ENCODE measurements around the gene ATP1A2. TPM values are rescaled to one million over a fixed set of nuclear protein-coding genes. Genes with fewer than 3 reads are reported as not detected.
A peak's percentile ranks its signal among the peaks of the same experiment; 100 is the strongest.
"Not testable (repeated sequence)": the region's sequence is repeated elsewhere in the genome, so short reads cannot be mapped to it uniquely, and the experiment has no call there.

The ATP1A2 gene
- total and polyA plus RNA-seq, 7 donors, result 52.5 to 1,040 (median 523) TPM

DNA sequence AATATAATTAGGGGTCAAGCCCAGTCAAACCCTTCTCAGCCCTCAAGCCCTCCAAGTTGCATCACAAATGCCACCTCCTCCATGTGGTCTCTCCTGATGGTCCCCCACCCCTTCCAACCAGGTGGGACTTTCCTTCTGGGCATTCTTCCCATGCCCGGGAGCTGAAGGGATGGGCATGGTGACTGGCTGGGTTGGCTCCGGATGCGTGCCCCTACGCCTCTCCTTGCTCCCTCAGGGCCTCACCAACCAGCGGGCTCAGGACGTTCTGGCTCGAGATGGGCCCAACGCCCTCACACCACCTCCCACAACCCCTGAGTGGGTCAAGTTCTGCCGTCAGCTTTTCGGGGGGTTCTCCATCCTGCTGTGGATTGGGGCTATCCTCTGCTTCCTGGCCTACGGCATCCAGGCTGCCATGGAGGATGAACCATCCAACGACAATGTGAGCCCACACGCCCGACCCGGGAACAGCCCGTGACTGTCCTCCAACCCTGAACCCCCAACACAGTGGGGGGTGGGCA, 7.5 kb downstream of the ATP1A2 start:
- intact Hi-C loops (cut with DNase I), result no loop called here
- no peaks in the 10 kb centered on the region for H3K27me3 ChIP-seq (ENCODE audit: insufficient read depth in 3 of 3, low read length in 2 of 3)
- ATAC-seq (no peak), DNase-seq (no peak)
- 53 to 75% (median 60%) methylated on average over 16 of the region's 16 CpGs for WGBS, 3 donors
- H3K4me1 ChIP-seq, result peaks cover 89% of the 10 kb centered on the region
- H3K36me3 ChIP-seq (ENCODE audit: insufficient read depth in 1 of 2, low read depth in 1 of 2), result peaks cover 0 to 80% of the 10 kb centered on the region in 2 donors
- TF ChIP-seq, protein P1, sequence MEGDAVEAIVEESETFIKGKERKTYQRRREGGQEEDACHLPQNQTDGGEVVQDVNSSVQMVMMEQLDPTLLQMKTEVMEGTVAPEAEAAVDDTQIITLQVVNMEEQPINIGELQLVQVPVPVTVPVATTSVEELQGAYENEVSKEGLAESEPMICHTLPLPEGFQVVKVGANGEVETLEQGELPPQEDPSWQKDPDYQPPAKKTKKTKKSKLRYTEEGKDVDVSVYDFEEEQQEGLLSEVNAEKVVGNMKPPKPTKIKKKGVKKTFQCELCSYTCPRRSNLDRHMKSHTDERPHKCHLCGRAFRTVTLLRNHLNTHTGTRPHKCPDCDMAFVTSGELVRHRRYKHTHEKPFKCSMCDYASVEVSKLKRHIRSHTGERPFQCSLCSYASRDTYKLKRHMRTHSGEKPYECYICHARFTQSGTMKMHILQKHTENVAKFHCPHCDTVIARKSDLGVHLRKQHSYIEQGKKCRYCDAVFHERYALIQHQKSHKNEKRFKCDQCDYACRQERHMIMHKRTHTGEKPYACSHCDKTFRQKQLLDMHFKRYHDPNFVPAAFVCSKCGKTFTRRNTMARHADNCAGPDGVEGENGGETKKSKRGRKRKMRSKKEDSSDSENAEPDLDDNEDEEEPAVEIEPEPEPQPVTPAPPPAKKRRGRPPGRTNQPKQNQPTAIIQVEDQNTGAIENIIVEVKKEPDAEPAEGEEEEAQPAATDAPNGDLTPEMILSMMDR (IDR thresholded peaks at IDR 0.05), result no peak
- H3K9me3 ChIP-seq, result no peaks in the 10 kb centered on the region
- H3K27ac ChIP-seq, result peak overlapping the region; percentile 98
- H3K4me3 ChIP-seq, result peak overlapping the region; percentile 12

DNA sequence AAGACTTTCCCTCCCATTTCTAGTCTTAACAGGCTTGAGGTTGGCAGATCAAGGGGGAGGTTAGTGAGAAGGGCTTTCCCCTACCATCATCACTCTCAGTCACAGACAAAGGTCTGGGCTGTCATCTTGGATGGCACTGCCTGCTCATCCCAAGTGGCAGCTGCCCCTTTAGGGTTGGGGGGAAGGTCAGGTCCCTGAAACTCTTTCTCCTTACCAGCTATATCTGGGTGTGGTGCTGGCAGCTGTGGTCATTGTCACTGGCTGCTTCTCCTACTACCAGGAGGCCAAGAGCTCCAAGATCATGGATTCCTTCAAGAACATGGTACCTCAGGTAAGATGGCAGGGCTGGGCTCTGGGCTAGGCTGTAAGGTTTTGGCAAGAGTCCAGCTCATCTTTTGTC, 8.2 kb downstream of the ATP1A2 start:
- peak overlapping the region; percentile 98 for H3K27ac ChIP-seq

DNA sequence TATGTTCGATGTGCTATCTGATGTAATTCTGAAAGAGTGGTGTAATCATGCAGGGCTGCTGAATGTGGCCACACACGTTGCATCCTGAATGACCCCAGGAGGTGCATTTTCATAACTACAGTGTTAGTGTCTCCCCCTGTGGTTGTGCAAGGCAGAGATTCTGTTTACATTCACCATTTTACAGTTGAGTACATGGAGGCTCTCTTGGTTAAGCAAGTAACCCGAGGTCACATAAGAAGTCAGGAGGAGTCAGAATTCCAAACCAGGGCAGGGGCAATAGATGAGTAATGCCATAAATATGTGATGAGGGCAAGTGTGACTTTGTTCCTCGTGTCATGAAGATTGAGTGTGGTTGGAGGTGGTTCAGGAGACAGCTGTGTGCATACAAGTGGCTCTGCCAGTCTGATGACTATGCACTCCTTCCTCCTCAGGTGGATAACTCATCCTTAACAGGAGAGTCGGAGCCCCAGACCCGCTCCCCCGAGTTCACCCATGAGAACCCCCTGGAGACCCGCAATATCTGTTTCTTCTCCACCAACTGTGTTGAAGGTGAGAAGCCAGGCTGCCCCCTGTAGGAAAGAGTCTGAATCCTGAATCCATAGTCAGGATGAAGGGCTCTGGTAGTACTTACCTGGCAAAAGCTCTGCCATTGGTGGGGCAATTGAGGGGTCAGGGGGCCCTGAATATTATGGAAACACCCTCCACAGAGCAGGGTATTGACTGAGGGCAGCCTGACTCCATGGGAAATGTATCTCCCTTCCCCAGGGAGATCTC, 9.3 kb downstream of the ATP1A2 start:
- Histone ChIP-seq H3K27ac (peak overlapping the region; percentile 98), H3K4me3 (peak overlapping the region; percentile 37), H3K4me1 (peaks cover 88% of the 10 kb centered on the region)

More for the DNA sequence above, 8.2 kb downstream of the ATP1A2 start:
- intact Hi-C loops (cut with DNase I), result no loop called here
- no peak for DNase-seq
- Histone ChIP-seq H3K4me1 (peaks cover 89% of the 10 kb centered on the region), H3K9me3 (no peaks in the 10 kb centered on the region), H3K27me3 (ENCODE audit: insufficient read depth in 3 of 3, low read length in 2 of 3) (no peaks in the 10 kb centered on the region), H3K36me3 (ENCODE audit: insufficient read depth in 1 of 2, low read depth in 1 of 2) (peaks cover 0 to 78% of the 10 kb centered on the region in 2 donors), H3K4me3 (peak overlapping the region; percentile 37)
- TF ChIP-seq, protein P1 (IDR thresholded peaks at IDR 0.05), result no peak
- ATAC-seq, result no peak

DNA sequence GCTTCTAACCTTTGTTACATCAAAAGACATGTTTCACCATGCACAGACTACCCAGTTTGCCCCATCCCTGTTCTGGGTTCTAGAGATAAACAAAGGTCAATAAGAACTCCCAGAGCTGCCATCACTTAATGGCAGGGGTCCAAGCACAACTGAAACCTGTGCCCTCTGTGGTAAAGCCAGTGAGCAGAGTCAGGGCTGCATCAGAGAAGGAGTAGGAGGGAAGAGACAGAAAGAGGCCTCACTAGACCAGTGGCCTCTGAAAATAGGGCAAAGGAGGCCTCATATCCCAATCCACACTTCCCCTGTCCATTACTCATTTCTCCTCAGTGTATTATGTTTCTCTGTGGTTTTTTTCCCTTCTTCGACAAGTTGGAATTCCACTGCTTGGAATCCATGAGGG, 10.2 kb downstream of the ATP1A2 start:
- intact Hi-C loops (cut with DNase I), result no loop called here
- Histone ChIP-seq H3K4me3 (peak overlapping the region; percentile 33), H3K27me3 (ENCODE audit: insufficient read depth in 3 of 3, low read length in 2 of 3) (no peaks in the 10 kb centered on the region), H3K4me1 (peaks cover 88% of the 10 kb centered on the region), H3K27ac (peak overlapping the region; percentile 98), H3K36me3 (ENCODE audit: insufficient read depth in 1 of 2, low read depth in 1 of 2) (peaks cover 0 to 89% of the 10 kb centered on the region in 2 donors), H3K9me3 (no peaks in the 10 kb centered on the region)
- TF ChIP-seq, protein P1 (IDR thresholded peaks at IDR 0.05), result no peak
- ATAC-seq (no peak), DNase-seq (no peak)
- WGBS, 3 donors, result 25 to 43% (median 31%) methylated on average over 1 of the region's 1 CpG

More for the DNA sequence above, 9.3 kb downstream of the ATP1A2 start:
- peak in 1 of 2 donors; percentile 72 for DNase-seq
- ATAC-seq, result peak; percentile 67 to 74 (median 73)
- WGBS, 3 donors, result 29 to 42% (median 29%) methylated on average over 8 of the region's 8 CpGs
- intact Hi-C loops (cut with DNase I), result no loop called here
- Histone ChIP-seq H3K36me3 (ENCODE audit: insufficient read depth in 1 of 2, low read depth in 1 of 2) (peaks cover 0 to 87% of the 10 kb centered on the region in 2 donors), H3K27me3 (ENCODE audit: insufficient read depth in 3 of 3, low read length in 2 of 3) (no peaks in the 10 kb centered on the region), H3K9me3 (no peaks in the 10 kb centered on the region)
- TF ChIP-seq, protein P1 (IDR thresholded peaks at IDR 0.05), result no peak

DNA sequence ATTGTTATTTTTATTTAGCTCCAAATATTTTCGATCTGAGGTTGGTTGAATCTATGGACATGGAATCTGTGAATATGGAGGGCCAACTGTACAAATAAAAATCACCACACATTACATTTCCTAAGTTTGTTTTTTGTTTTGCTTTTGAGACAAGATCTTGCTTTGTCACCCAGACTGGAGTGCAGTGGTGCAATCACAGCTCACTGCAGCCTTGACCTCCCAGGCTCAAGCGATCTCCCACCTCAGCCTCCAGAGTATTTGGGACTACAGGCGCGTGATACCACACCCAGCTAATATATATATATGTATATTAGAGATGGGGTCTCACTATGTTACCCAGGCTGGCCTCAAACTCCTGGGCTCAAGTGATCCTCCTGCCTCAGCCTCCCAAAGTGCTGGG, 10.8 kb downstream of the ATP1A2 start:
- Histone ChIP-seq H3K4me1 (peaks cover 88% of the 10 kb centered on the region), H3K27ac (peak overlapping the region; percentile 98), H3K36me3 (ENCODE audit: insufficient read depth in 1 of 2, low read depth in 1 of 2) (peaks cover 0 to 89% of the 10 kb centered on the region in 2 donors)
- DNase-seq; ATAC-seq; intact Hi-C loops (cut with DNase I); H3K27me3 ChIP-seq (ENCODE audit: insufficient read depth in 3 of 3, low read length in 2 of 3); H3K4me3 ChIP-seq; H3K9me3 ChIP-seq: not testable (repeated sequence)
- 66 to 84% (median 72%) methylated on average over 4 of the region's 4 CpGs for WGBS, 3 donors

Measured in psoas muscle (tissue), 8 donors.